SU-DHL-6 (cell line): Measurements from ENCODE around the gene TBC1D32.

Experiments used
- EZH2phosphoT487 ChIP-seq: fragments of 200-600 bp; sonication (generic), shearing (Covaris generic); conservative IDR thresholded peaks from 2 replicates; pipeline ENCODE4 v1.6.1; 2018; ENCODE audit warnings: mild to moderate bottlenecking, antibody characterized with exemption, low read length, moderate library complexity, mixed read lengths
- TF ChIP-seq, protein P1 (sequence below): fragments of 200-600 bp; sonication (generic); IDR thresholded peaks from one replicate; pipeline ENCODE4 v1.5.1; 2017; ENCODE audit warnings: antibody characterized with exemption, mild to moderate bottlenecking, low read length, moderate library complexity; ENCODE audit not compliant: insufficient read depth, poor library complexity, severe bottlenecking

DNA sequence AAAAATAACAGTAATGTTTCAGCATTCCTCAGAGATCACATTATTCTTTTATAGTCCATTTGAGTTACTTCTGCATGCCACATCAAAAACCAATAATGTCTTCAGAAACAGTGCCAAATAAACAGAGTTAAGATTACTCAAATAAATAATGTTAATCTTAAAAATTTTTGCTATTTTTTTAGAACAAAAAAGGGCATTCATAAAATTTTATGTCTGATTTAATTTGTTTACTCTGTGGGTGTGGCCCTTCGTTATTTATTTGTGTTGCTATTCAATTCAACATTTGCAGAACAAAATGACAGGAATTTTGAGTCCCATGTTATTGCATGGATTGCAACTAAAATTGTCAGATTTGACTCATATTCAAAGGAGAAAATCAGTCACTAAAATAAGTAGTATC lies 18.7 kb upstream of the TBC1D32 start:
- TF ChIP-seq, protein P1, sequence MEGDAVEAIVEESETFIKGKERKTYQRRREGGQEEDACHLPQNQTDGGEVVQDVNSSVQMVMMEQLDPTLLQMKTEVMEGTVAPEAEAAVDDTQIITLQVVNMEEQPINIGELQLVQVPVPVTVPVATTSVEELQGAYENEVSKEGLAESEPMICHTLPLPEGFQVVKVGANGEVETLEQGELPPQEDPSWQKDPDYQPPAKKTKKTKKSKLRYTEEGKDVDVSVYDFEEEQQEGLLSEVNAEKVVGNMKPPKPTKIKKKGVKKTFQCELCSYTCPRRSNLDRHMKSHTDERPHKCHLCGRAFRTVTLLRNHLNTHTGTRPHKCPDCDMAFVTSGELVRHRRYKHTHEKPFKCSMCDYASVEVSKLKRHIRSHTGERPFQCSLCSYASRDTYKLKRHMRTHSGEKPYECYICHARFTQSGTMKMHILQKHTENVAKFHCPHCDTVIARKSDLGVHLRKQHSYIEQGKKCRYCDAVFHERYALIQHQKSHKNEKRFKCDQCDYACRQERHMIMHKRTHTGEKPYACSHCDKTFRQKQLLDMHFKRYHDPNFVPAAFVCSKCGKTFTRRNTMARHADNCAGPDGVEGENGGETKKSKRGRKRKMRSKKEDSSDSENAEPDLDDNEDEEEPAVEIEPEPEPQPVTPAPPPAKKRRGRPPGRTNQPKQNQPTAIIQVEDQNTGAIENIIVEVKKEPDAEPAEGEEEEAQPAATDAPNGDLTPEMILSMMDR: no peak
- no peak for TF ChIP-seq EZH2phosphoT487
